ENCODE data around the gene TMEM165.

The TMEM165 gene, protein sequence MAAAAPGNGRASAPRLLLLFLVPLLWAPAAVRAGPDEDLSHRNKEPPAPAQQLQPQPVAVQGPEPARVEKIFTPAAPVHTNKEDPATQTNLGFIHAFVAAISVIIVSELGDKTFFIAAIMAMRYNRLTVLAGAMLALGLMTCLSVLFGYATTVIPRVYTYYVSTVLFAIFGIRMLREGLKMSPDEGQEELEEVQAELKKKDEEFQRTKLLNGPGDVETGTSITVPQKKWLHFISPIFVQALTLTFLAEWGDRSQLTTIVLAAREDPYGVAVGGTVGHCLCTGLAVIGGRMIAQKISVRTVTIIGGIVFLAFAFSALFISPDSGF

DNA sequence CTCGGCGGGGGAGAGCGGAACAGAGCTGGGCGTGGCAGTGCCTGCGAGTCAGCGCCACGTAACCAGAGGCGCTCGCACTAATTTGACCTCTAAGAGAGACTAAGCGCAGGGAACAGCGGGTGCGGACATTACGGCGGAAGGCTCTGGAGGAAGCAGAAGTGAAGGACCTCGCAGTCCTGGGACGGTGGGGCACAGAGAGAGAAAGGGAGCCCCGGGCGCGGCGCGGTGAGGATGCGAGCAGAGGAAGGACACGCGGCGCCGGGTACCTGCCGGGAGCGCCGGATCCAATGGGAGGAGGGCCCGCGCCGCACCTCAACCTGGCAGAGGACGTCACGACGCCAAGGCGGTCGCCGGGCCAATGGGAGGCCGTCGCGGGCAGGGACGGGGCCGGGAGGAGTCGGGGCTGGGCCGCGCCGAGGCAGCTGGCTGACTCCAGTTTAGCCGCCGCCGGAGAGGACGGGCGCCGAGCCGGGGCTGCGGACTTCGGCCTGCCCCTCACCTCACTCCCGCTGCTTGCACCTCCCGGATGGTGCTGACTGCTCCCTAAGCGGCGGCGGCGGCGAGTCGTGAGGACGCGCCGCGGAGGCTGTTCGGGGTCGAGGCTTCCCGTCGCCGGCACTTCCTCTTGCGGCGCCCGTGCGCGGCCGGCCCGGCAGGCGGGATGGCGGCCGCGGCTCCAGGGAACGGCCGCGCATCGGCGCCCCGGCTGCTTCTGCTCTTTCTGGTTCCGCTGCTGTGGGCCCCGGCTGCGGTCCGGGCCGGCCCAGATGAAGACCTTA, at the start of gene TMEM165:
Gene TMEM165 (plus strand): TSS at position 429 of the 779 bp plus-strand sequence. CDS start 233 bp downstream, at position 662.
- Histone ChIP-seq H3K36me3 (no peaks in the 10 kb centered on the region), H3K4me1 (ENCODE audit: control insufficient read depth in 1 of 2, insufficient read depth in 1 of 2, low read depth in 1 of 2, low read length in 1 of 2) (peaks cover 36 to 42% of the 10 kb centered on the region in 2 experiments), H3K4me3 (ENCODE audit: low read depth in 1 of 2, low read length in 1 of 2) (peak within 1 kb of the TSS; percentile 85 to 94), H3K27ac (peak within 1 kb of the TSS; percentile 96), H3K9me3 (no peaks in the 10 kb centered on the region), H3K27me3 (no peaks in the 10 kb centered on the region)
- TF ChIP-seq, protein P1, sequence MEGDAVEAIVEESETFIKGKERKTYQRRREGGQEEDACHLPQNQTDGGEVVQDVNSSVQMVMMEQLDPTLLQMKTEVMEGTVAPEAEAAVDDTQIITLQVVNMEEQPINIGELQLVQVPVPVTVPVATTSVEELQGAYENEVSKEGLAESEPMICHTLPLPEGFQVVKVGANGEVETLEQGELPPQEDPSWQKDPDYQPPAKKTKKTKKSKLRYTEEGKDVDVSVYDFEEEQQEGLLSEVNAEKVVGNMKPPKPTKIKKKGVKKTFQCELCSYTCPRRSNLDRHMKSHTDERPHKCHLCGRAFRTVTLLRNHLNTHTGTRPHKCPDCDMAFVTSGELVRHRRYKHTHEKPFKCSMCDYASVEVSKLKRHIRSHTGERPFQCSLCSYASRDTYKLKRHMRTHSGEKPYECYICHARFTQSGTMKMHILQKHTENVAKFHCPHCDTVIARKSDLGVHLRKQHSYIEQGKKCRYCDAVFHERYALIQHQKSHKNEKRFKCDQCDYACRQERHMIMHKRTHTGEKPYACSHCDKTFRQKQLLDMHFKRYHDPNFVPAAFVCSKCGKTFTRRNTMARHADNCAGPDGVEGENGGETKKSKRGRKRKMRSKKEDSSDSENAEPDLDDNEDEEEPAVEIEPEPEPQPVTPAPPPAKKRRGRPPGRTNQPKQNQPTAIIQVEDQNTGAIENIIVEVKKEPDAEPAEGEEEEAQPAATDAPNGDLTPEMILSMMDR (IDR thresholded peaks at IDR 0.05) = no peak

DNA sequence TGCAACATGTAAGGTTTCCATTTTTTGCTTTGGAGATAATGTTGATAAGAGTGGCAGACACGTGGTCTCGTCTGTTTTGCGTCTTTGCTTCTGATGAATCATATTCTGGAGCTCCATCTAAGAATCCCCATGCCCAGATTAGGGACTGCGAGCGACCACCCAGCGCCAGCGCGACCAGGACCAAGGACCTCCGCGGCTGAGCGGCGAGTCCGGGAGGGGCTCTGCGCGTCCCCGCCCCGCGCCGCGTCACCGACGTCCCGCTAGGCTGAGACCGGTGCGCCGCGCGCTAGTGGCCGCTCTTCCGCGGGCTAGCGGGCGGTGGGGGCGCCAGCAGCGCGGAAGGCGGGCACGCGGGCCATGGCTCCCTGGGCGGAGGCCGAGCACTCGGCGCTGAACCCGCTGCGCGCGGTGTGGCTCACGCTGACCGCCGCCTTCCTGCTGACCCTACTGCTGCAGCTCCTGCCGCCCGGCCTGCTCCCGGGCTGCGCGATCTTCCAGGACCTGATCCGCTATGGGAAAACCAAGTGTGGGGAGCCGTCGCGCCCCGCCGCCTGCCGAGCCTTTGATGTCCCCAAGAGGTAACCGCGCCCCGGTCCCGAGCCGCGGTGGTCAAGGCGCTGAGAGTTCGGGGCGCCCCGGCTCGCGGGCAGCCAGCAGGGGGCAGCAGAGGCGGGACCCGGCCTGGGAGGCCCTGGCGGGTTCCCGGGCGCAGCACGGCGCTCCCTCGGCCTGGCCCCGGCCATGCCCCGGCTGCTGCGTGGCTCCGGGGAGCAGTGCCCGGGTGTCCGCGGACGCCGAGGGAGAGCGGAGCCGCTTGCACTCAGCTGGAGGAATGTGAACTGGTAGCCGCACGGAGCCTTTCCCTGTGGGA, 49.5 kb upstream of the TMEM165 start, which contains the start of gene SRD5A3:
Gene SRD5A3 (plus strand): TSS at position 263 of the 871 bp plus-strand sequence. CDS start 95 bp downstream, at position 358.
- H3K4me1 ChIP-seq (ENCODE audit: control insufficient read depth in 1 of 2, insufficient read depth in 1 of 2, low read depth in 1 of 2, low read length in 1 of 2) = peaks cover 20 to 21% of the 10 kb centered on the region in 2 experiments

DNA sequence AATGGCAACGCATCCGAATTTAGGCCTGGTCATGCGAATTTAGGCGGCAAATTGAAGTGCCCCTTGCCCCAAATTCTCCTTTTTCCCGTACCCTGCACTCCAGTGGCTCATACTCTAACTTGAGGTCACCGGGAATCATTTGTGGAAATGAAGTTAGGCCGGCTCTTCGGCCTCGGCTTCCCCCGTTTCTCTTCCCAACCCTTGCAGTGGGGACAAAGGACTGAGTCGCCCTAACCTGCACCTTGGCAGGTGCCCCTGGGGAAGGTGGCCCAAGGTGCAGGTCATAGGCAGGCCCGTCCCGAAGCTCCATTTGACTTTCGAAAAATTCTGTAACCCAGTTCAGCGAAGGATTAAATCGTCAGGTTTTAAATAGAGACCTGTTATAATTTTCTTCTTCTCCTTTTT, 48.9 kb upstream of the TMEM165 start:
- TF ChIP-seq, protein P1 (IDR thresholded peaks at IDR 0.05) = no peak
- H3K4me1 ChIP-seq (ENCODE audit: control insufficient read depth in 1 of 2, insufficient read depth in 1 of 2, low read depth in 1 of 2, low read length in 1 of 2) = peaks cover 20 to 21% of the 10 kb centered on the region in 2 experiments
- H3K9me3 ChIP-seq = no peaks in the 10 kb centered on the region
- H3K4me3 ChIP-seq (ENCODE audit: low read depth in 1 of 2, low read length in 1 of 2) = peak overlapping the region; percentile 67 to 78
- H3K27ac ChIP-seq = no peak overlapping the region
- peaks cover 11% of the 10 kb centered on the region for H3K27me3 ChIP-seq
- H3K36me3 ChIP-seq = no peaks in the 10 kb centered on the region

More for the DNA sequence above, 49.5 kb upstream of the TMEM165 start, which contains the start of gene SRD5A3:
- H3K9me3 ChIP-seq = no peaks in the 10 kb centered on the region
- H3K4me3 ChIP-seq (ENCODE audit: low read depth in 1 of 2, low read length in 1 of 2) = peak within 1 kb of the TSS; percentile 67 to 78
- H3K27ac ChIP-seq = peak within 1 kb of the TSS; percentile 59
- peaks cover 11% of the 10 kb centered on the region for H3K27me3 ChIP-seq
- TF ChIP-seq, protein P1 (IDR thresholded peaks at IDR 0.05) = peak; percentile 82
- H3K36me3 ChIP-seq = no peaks in the 10 kb centered on the region

DNA sequence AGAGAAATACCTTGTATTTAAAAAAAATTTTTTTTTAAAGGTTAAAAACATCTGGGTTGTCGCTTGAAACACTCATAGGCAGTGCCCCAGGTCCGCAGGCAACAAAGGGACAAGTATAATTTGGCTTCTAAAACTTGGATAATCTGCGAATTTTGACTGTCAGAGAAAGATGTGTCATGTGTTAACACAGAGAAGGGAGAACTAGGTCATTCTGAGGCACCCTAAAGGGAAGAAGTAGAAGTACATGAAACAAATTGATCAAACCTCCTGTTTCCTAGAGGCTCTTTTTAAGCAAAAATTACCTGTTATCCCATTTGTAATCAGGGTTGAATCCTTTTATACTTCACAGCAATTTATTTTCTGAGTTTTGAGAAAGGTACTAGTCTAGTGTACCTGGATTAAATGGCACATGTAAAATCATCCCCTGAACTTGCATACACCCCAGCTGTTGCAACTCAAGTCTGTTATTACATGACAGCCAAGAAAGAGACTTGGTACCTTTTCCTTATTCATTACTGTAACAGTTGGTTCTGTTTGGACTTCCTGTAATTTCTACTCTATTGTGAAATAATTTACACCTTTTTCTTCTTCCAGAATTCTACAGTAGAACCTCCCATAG, 48.0 kb upstream of the TMEM165 start:
- no peak overlapping the region for H3K27ac ChIP-seq
- H3K4me3 ChIP-seq (ENCODE audit: low read depth in 1 of 2, low read length in 1 of 2) = no peak overlapping the region
- TF ChIP-seq, protein P1 (IDR thresholded peaks at IDR 0.05) = no peak
- peaks cover 20 to 21% of the 10 kb centered on the region in 2 experiments for H3K4me1 ChIP-seq (ENCODE audit: control insufficient read depth in 1 of 2, insufficient read depth in 1 of 2, low read depth in 1 of 2, low read length in 1 of 2)
- H3K9me3 ChIP-seq = no peaks in the 10 kb centered on the region
- H3K27me3 ChIP-seq = peaks cover 11% of the 10 kb centered on the region
- H3K36me3 ChIP-seq = no peaks in the 10 kb centered on the region

All from neutrophil (primary cell).